GM19238 (cell line): ENCODE results near the gene BAIAP2.

ENCODE experiments used
- DNase-seq: peaks from one replicate; pipeline ENCODE4 v3.0.0; 2011; ENCODE audit warnings: low spot score; ENCODE audit not compliant: insufficient read length

Gene BAIAP2

DNA sequence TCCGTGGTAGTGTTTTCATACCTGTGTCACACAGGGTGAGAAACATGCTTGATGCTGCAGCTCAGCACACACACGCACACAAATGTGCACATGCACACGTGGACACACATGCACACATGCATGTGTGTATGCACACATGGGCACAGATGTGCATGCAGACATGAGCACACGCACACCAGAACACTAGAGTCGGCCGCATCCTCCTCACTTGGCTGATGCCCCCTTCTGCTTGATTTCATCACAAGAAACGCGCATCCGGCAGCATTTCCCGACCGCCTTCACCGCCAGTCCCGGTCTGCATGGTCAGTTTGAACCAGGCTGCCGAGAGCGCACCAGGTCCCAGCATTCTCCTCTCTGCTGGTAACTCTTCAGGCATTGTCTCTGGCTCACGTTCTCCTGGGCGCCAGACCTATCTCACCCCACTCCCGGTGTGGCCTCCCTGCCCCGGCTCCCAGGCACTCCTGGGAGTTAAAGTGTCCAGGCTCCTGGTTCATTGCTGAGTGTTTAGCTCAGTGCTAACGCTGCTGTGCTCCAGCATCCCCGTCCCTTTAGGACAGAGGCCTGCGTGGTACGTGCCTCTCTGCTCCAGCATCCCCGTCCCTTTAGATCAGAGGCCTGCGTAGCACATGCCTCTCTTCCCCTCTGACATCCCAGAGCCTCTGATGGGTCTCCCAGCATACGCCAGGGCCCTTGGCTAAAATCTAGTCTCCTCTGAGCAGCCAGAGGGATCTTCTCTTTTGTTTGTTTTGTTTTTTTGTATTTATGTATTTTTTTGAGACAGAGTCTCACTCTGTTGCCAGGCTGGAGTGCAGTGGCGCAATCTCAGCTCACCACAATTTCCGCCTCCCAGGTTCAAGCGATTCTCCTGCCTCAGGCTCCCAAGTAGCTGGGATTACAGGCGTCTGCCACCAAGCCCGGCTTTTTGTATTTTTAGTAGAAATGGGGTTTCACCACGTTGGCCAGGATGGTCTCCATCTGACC is 16.0 kb downstream of the BAIAP2 start:
- DNase-seq = no peak

DNA sequence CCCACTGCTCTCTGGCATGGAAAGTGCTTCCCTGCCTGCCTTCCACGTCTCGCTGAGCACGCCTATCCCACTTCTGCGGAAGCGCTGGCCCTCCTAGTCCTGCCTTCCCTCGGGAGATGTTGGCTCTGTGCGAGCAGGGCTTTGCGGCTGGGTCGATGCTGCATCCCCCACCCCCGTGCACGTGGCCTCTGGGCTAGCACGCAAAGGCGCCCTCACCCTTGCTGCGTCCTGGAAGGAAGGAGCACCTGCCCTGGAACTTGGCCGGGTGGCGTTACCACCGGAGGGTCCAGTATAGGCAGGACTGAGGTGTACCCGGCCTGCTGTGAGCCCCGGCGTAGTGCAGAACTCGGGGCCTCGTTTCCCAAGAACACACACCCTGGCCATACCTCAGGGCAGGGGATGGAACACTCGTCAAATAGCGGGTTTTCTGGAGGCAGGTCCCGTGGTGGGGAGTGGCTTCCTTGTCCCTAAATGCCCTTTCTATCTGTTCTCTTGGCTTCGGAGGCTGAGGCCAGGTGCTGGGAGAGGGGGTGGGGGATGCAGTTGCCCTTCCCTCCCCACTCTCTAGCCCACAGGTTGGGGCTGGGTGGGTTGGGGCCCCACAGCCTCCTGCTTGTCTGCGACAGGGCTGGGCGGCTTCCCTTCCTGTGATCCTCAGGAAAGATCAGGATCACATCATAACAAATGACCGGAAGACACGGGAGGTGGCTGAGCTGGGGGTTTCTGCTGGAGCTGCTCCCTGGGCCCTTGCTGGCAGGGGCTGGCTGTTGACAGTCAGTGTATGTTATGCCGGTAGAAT is 17.4 kb downstream of the BAIAP2 start:
- no peak for DNase-seq

DNA sequence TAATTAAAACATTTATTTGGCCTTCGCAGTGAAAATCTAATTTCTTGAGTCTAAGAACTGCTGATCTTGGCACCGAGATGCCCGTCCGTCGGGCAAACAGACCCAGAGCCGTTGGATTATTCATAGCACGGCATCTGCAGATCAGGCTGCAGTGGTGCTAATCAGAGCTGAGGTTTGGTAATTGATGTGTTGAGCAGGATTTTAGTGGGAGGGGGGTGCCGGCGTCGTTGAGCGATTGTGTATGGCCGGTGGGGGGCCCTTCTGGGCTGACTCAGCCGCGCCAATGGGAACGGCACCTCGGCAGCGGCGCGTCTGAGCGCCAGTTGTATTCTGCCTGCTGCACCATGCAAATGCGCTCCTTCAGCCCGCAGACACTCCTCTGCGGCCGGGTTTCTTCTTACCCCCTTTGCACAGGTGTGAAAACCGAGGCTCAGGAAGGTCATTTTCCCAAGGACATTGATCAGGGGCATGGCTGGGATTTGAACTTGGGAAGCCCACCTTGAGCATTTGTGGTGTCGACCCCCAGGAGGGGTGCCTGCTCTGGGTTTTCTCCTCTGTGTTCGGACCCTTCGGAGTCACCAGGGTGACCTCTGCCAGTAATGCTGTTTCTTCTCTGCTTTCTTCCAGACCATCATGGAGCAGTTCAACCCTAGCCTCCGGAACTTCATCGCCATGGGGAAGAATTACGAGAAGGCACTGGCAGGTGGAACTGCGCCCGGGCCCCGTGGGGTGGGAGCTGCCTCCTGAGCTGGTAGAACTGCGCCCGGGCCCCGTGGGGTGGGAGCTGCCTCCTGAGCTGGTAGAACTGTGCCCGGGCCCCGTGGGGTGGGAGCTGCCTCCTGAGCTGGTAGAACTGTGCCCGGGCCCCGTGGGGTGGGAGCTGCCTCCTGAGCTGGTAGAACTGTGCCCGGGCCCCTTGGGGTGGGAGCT is 18.4 kb downstream of the BAIAP2 start:
- no peak for DNase-seq

DNA sequence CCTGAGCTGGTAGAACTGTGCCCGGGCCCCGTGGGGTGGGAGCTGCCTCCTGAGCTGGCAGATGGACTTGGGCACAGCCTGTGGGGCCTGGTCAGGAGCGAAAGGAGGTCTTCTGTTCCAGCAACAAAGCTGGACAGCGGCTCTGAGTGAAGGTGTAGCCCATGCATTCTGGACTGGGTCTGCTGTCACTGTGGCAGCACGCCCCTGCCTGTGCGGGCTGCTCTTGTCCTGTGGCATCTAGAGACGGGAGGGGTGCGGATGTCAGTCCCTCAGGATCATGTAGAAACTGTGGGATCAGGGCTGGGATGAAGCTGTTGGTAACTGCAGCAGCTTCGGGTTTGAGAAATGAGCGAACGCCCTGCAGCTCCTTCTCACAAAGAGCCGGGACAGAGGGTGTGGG is 19.4 kb downstream of the BAIAP2 start:
- no peak for DNase-seq

DNA sequence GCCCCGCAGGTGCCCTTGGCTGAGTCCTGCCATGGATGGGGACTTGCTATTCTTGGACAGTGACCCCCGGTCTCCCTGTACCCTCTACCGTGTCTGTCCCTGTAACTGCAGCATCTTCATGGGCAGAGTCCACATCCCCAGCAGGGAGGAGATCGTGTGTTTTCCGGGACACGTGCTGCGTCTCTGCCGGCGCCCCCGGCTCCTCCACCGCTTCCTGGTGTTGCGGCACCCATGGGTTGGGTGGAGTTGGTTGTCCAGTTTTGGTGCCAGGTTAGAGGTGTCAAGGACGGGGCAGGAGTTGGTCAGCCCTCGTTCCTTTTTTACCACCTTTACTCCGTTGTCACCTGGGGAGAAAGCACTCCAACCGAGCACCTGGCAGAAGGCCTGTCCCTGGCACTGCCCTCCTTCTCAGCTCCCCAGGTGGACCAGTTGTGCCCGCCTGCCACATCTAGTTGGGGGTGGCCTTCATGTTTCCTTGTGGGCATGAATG is 20.0 kb downstream of the BAIAP2 start:
- no peak for DNase-seq

DNA sequence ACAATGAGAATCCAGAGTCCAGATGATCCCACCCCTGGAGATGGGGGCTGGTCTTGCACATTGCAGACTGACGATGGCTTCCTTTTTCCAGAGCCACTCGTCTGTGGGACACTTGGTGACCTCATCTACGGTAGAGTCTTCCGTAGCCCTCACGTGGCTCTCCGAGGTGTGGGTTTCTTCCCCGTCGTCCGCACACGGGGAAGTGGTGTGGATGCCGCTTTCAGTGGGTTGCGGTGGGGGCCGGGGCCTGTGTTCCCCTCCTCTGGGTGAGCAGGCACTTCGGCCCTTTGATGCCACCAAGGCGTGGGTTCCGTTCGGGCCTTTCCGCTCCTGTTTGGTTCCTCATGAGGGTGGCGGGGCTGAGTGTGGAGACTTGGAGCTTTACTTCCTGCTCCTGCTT is 21.4 kb downstream of the BAIAP2 start:
- no peak for DNase-seq

DNA sequence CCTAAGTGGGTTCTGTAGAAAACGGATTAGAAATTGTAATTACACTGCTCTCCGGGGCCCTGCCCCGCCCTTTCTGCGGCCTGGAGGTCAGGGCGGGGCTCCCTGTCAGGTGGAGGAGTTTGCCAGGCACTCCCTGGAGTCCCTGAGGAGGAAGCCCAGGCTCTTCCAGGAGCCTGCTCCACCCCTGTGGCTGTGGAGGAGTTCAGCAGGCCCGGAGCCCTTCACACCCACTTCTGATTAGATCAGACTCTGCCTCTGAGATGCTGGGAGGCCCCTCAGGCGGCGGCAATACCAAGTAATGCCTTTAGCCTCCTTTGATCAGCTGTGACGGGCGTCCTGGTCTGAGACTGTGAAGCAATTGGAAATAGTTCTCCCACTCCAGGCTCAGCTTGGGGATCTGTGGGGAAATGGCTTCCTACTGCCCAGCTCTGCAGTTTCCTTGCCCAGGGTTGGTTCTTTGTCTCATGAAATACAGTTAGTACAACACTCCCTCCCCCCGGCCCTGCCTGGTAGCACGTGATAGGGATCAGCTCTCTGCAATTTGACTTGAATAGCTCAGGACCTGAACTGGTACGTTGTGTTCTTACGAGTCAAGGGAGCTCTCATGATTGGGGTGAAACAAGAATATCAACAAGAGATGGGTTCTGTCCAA is 22.3 kb downstream of the BAIAP2 start:
- no peak for DNase-seq

DNA sequence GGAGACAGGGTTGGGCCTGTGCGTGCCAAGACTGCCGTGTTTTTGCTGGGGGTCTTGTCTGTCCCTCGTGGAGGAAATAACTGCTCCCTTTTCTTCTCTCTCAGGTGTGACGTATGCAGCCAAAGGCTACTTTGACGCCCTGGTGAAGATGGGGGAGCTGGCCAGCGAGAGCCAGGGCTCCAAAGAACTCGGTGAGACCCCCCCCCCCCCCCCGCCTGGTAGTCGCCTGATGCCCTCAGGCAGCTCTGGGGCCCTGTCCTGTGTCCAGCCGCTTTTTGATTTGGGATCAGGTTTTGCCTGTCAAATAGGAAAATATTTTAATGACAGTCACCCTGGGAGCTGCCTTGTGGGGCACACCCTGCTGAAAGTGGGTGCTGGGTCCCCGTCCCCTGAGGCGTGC is 22.8 kb downstream of the BAIAP2 start:
- DNase-seq = no peak

DNA sequence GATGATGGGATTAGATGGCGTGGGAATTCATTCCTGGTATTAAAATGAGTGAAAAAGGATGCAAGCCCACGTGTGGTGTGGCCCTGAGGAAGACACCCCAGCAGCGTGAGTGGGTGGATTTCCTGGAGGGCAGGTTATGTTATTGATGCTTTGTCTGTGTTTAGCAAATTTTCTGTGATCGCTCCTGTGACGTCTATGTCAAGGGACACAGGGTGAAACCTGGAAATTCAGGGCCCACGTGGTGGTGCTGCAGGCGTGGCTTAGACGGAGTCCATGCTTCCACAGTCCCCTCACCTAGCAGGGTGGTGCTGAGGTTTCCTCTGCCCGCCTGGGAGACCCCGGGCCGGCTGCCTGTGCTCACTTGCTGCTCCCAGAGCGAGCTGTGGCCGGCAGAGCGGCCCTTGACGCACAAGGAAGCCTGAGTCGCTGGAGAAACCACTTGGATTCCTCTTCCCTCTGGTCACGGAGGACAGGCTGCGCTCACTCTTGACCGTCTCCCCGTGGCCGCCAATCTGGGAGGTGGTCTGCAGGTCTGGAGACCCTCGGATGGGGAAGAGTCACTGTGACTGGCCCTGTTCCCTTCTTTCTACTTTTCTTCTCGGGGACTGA is 23.4 kb downstream of the BAIAP2 start:
- no peak for DNase-seq

DNA sequence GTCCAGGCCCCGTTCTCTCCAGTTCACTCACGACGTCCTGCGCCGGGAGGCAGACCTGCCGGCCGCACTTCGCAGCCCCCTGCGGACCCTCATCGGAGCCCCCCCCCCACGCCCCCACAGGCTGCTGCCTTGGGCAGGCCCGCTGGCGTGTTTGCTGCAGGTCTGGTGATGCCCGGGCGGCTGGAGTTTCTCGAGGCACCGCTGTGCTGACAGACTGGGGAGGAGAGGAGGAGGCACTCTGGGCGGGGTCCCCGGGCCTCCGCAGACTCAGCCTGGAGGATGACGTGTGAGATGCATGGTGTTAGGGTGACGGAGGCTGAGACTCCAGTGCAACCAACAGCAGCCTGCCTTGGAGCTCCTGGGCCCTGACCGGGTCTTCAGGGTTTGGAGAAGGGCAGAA is 24.1 kb downstream of the BAIAP2 start:
- DNase-seq = no peak

DNA sequence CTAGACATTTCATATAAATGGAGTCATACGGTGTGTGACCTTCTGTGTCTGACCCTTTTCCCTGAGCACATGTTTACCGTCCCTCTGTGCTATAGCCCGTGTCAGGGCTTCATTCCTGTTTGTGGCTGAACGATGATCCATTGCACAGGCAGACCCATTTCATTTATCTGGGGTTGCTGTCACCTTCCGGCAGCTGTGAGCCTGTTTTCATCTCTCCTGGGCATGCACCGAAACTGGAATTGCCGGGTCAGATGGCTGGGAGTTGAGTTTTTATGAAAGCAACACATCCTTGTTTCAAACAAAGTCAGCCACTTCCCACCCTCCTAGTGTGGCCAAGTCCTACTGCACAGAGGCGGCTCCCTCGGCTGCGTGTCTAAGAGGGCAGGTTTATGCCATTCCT is 25.5 kb downstream of the BAIAP2 start:
- DNase-seq = no peak

DNA sequence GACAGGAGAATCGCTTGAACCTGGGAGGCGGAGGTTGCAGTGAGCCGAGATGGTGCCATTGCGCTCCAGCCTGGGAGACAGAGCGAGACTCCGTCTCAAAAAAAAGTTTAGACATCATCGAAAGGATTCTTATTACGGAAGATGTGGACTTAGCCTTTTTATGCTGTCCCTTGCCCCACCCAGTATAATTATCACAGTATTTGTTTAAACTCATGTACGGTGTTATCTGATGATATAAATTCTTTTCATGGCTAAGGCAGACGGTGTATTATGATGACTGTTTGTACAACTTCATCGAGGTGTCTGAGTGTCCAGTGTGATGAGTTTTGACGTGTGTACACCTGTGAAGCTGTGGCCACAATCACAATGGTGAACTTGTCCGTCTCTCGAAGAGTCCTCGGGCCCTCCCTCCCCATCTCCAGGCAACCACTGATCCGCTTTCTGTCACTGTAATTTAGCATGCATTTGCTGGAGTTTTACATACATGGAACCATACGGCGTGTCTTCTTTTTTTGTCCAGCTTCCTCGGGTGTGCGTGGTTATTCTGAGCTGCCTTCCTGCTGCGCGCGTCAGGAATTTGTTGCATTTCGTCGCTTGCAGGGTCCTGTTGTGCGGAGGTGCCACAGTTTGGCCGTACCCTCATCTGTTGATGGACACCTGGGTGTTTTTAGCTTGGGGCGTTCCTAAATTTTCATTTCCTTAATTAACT is 26.2 kb downstream of the BAIAP2 start:
- no peak for DNase-seq

DNA sequence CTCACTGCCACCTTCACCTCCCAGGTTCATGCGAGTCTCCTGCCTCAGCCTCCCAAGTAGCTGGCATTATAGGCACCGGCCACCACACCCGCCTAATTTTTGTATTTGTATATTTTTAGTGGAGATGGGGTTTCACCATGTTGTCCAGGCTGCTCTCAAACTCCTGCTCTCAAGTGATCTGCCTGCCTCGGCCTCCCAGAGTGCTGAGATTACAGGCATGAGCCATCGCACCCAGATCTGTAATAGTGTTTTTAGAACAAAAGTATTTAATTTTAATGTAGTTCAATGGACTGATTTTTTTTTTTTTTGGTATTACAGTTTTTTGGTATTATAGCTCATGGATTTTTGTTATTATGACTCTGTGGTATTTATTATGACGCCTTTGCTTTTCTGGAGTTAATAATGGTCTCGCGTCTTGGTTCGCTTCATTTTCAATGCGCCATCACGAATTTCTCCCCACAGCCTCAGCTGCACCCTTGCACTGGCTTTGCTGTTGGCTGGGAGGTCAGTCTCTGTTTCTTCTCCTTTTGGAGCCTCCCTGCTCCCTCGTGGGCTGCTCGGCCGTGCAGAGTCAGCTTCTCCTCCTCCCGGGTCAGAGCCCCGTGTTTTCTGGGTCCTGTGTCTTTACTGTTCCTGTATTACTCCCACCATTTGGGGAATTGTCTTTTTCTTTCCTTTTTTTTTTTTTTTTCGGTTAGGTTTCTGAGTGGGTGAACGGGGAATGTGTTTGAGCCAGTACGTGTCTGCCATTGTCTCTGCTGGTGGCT is 27.2 kb downstream of the BAIAP2 start:
- no peak for DNase-seq

DNA sequence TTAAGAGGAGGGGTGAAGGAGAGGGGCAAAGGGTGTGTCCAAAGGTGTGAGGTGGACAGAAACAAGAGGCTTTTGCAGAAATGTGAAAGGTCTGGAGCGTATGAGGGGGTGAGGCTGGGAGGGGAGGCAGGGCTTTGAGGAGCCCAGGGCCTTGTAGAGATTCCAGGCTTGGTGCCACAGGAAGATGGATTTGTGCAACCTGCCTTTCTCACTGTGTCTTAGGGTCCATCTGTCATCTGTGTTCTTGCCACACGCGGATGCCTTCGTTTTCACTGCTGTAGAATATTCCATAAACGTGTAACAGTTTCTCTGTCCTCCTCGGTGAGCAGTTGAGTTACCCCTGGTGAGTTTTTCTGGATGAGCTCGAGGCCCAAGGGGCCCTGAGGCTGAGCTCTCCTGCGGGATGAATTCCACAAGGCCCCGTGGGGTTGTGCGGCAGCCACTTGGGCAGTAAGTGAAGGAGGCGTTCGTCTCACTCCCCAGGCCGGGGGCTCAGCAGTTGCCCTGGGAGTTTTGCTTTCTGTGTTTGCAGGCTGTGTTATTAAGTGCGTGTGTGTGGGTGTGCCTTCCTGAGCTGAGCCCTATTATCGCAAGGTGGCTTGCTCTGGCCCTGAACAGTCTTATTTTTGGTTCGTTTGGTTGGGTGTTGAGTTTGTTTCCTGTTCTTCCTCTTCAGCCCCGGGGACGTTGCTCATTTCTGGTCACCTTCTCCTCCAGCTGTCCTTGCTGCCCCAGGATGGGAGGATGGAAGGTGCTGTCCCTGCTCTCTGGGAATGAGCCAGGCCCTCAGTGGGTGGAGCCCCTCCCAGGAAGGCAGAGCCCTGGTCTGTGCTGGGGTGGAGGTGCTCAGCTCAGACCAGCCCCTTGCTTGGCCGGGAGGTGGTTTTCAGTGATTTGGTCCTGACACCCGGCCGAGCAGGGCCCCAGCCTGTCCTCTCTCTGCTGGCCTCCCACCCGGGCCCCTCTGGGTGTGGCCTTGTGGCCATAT is 28.4 kb downstream of the BAIAP2 start:
- no peak for DNase-seq

DNA sequence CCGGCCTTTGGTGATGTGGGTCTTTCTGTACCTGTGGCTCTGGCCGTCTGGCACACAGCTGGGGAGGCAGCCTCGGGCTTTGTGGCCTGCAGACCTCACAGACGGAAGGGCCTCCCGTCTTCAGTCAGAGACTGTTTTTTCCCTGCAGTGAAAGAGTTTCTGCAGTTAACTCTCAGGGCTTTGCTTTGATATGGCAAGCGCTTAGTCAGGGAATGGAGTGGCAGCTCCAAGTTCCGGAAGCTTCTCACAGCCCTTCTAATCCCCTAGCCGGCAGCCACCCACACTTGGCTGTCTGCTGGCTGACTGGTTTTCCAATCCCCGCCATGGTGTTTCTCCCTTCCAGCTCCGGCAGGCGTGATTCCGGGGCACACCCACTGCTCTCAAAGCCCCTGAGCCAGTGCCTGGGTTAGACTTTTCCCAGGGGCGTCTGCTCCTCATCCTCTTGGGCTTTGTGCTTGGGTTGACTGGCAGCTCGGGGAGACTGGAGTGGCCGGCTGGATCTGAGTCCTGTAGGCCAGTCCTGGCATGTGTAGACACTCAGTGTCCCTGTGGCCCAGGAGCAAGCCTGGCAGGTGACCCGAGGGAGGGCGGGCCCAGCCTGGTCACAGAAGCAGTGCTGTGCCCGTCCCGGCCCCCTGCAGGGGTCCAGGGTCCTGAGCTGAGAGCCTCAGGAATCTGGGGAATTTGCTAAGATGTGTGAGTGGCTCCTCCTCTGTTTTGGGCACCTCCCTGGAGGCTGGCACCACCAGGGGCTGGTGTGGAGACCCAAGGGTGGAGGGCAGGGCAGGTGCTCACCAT is 29.9 kb downstream of the BAIAP2 start:
- no peak for DNase-seq

DNA sequence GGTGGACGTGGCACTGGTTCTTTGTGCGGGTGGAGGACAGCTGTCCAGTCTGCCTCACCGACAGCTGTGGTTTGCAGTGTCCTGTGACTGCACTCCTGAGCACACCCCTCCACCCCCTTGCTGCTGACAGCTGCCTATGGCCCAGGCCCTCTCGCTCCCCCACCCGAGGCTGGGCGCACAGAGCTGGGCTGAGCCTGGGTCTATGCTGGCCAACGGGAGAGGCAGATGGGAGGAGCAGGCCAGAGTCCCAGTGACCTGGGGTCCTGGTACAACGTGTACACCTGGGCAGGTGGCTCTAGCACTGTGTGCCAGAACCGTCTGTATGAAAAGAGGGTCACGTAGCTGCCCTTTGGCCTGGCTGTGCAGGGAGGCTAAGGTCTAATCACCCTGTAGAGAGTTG is 30.5 kb downstream of the BAIAP2 start:
- DNase-seq = no peak

DNA sequence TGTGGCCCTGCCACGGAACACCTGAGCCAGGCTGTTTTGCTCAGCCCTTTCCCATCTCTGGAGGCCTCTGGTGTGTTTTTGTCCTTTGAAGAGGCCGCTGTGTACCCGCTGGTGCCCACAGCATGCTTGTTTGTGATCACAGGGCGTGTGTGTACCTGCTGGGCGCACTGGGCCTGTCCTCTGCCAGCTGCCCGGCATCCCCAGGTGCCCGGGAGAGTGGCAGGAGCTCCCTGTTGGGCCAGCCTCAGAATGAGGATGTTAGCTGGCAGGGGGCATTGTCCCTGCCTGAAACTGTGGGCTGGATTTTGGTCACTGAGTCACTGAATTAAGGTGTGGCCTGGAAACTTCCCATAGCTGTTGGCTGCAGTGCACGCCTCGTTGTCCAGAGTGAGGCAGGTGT is 31.1 kb downstream of the BAIAP2 start:
- DNase-seq = no peak
